Skeletal muscle satellite cell (primary cell): ENCODE measurements around the gene SPRR4.

Experiments used
- H3K27me3 ChIP-seq: 2 replicates; pipeline ENCODE4 v1.7.0; 2013; ENCODE audit warnings: low read length; ENCODE audit not compliant: control insufficient read depth, insufficient read depth
- H3K36me3 ChIP-seq: 2 replicates; pipeline ENCODE4 v1.7.0; 2013; ENCODE audit warnings: mild to moderate bottlenecking, control low read depth, low read length; ENCODE audit not compliant: insufficient read depth
- H3K4me1 ChIP-seq: 2 replicates; pipeline ENCODE4 v1.7.0; 2013; ENCODE audit warnings: low read length; ENCODE audit not compliant: control insufficient read depth, insufficient read depth
- H3K4me2 ChIP-seq: 2 replicates; pipeline ENCODE4 v1.7.0; 2013; ENCODE audit warnings: mild to moderate bottlenecking, low read length
- H3K4me3 ChIP-seq: 2 replicates; pipeline ENCODE4 v1.7.0; 2013; ENCODE audit warnings: low read length
- H3K9ac ChIP-seq: 2 replicates; pipeline ENCODE4 v1.7.0; 2013; ENCODE audit warnings: mild to moderate bottlenecking, low read depth, low read length, moderate library complexity
- H3K9me3 ChIP-seq: replicated peaks from 2 replicates; pipeline ENCODE4 v1.7.0; 2013; ENCODE audit warnings: mild to moderate bottlenecking, control low read depth, low read length

SPRR4 gene

GRCh38 chr1:152951711-152952110 lies 18.7 kb upstream of the SPRR4 start:
- H3K9ac ChIP-seq = no peak overlapping the region
- no peak overlapping the region for H3K4me3 ChIP-seq
- no peaks in the 10 kb centered on the region for H3K4me1 ChIP-seq

GRCh38 chr1:152953761-152954160 lies 16.7 kb upstream of the SPRR4 start:
- H3K9me3 ChIP-seq = no peaks in the 10 kb centered on the region
- H3K9ac ChIP-seq = no peak overlapping the region
- H3K4me2 ChIP-seq = no peak overlapping the region
- H3K27me3 ChIP-seq = no peaks in the 10 kb centered on the region
- H3K4me1 ChIP-seq = no peaks in the 10 kb centered on the region
- no peak overlapping the region for H3K4me3 ChIP-seq
- no peaks in the 10 kb centered on the region for H3K36me3 ChIP-seq

More at GRCh38 chr1:152951711-152952110, 18.7 kb upstream of the SPRR4 start:
- Histone ChIP-seq H3K4me2 (no peak overlapping the region), H3K27me3 (no peaks in the 10 kb centered on the region), H3K36me3 (no peaks in the 10 kb centered on the region), H3K9me3 (no peaks in the 10 kb centered on the region)

GRCh38 chr1:152954436-152954835 lies 16.0 kb upstream of the SPRR4 start:
- no peaks in the 10 kb centered on the region for H3K9me3 ChIP-seq
- H3K27me3 ChIP-seq = no peaks in the 10 kb centered on the region
- no peaks in the 10 kb centered on the region for H3K36me3 ChIP-seq
- no peaks in the 10 kb centered on the region for H3K4me1 ChIP-seq
- no peak overlapping the region for H3K4me2 ChIP-seq
- H3K4me3 ChIP-seq = no peak overlapping the region
- H3K9ac ChIP-seq = no peak overlapping the region

GRCh38 chr1:152957561-152957960 lies 12.9 kb upstream of the SPRR4 start:
- Histone ChIP-seq H3K36me3 (no peaks in the 10 kb centered on the region), H3K9ac (no peak overlapping the region), H3K9me3 (no peaks in the 10 kb centered on the region), H3K4me3 (no peak overlapping the region), H3K4me2 (no peak overlapping the region), H3K27me3 (no peaks in the 10 kb centered on the region), H3K4me1 (no peaks in the 10 kb centered on the region)

DNA sequence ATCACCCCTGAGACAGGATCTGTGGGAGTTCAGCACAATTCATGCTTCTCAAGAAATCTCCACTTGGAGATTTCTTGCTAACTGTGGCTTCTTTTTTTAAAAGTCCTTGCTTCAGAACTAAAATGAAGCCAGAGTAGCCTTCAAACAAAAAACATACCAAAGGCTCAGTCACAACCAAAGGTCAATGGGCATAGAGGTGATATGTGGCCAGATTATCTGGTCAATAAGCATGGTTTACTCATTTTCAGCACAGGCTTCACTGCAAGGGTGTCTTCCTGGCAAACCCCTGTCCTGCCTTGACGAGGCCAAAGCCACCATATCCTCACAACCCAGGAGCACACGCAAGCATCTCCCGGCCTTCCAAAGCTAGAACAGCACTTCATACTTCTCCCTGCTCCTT lies 11.2 kb upstream of the SPRR4 start:
- Histone ChIP-seq H3K4me2 (no peak overlapping the region), H3K9me3 (no peaks in the 10 kb centered on the region), H3K4me1 (no peaks in the 10 kb centered on the region), H3K27me3 (no peaks in the 10 kb centered on the region), H3K4me3 (no peak overlapping the region), H3K9ac (no peak overlapping the region), H3K36me3 (no peaks in the 10 kb centered on the region)

DNA sequence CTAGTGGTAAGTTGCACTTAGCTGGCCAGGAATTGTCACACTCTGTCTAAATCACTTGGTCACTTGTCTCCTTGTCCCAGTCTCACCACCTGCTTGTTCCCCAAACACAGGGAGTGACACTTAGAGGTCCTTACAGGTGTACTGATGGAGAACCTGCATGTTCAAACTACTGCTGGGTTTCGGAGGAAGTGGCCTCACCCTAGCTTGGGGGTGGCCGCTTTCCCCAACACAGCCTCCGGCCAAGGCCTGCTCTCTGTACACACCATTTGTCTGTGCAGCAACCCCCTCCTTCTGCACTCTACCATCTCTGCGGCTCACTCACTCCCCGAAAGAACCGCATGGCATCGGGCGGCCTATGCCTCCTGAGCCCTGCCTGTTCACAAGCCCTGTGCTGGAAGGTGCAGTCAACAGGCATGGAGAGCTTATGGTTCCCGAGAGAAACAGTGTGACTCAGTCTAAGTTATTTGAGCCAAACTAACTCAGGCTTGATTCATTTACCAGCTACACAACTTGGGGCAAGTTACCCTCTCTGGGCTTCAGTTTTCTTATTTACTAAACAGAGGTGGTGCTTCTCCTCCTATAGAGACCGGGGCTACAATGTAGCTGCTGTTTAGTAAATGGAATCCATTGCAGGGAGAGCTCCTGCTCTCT lies 10.5 kb upstream of the SPRR4 start:
- H3K27me3 ChIP-seq = no peaks in the 10 kb centered on the region
- H3K36me3 ChIP-seq = no peaks in the 10 kb centered on the region
- H3K4me1 ChIP-seq = no peaks in the 10 kb centered on the region
- H3K9me3 ChIP-seq = no peaks in the 10 kb centered on the region
- no peak overlapping the region for H3K9ac ChIP-seq
- H3K4me3 ChIP-seq = no peak overlapping the region
- H3K4me2 ChIP-seq = no peak overlapping the region

GRCh38 chr1:152960452-152961044 lies 9.9 kb upstream of the SPRR4 start:
- Histone ChIP-seq H3K27me3 (no peaks in the 10 kb centered on the region), H3K9ac (no peak overlapping the region), H3K36me3 (no peaks in the 10 kb centered on the region), H3K4me1 (no peaks in the 10 kb centered on the region), H3K4me2 (no peak overlapping the region), H3K9me3 (no peaks in the 10 kb centered on the region), H3K4me3 (no peak overlapping the region)

- no peak overlapping the region for H3K4me3 ChIP-seq
- no peaks in the 10 kb centered on the region for H3K36me3 ChIP-seq
- H3K27me3 ChIP-seq = no peaks in the 10 kb centered on the region
- no peaks in the 10 kb centered on the region for H3K9me3 ChIP-seq
- no peaks in the 10 kb centered on the region for H3K4me1 ChIP-seq
- no peak overlapping the region for H3K4me2 ChIP-seq
- H3K9ac ChIP-seq = no peak overlapping the region
Measured at GRCh38 chr1:152961226-152961891, 9.1 kb upstream of the SPRR4 start.

DNA sequence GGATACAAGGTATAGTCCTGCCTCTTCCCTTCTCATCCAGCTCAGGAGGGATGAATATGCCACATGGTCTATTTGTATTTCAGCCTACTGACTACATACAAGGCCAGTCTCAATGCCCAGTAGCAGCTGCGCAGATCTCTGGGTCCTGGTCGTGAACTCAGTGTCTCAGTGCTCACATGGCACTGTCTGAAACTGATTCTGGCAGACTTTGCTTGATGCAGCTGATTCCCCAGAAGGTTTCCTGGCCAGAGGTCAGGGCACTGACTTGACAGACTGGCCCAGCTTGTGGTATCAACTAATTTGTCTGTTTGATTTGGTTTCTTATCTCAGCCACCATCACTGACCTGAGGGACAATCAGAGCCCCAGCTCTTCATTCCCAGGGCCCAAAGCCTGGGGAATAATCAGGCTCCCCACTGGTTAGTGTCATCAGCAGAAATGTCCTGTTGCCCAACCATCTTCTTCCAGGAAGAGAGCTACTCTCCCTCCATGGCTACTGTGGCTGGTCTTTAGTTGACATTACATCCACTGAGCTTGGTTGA lies 7.5 kb upstream of the SPRR4 start:
- no peaks in the 10 kb centered on the region for H3K36me3 ChIP-seq
- no peaks in the 10 kb centered on the region for H3K27me3 ChIP-seq
- no peaks in the 10 kb centered on the region for H3K4me1 ChIP-seq
- no peak overlapping the region for H3K4me3 ChIP-seq
- no peak overlapping the region for H3K9ac ChIP-seq
- H3K9me3 ChIP-seq = no peaks in the 10 kb centered on the region
- H3K4me2 ChIP-seq = no peak overlapping the region

DNA sequence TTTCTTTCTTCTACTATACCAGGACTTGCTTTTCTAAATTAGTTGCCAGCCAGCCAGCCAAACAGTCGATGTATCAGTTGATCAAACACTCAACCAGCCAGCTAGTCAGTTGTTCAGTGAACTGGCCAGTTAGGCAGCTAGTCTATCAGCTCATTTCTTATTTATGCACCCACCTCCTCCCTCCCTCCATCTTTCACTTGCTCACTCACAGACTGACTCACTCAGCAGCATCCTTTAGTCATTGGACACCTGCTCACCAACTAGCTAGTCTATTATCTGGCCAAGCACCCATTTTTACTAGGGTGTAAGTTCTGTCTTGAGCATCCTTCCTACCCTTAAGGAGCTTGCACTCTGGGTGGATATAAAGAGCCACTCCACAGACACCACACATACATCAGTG lies 5.9 kb upstream of the SPRR4 start:
- H3K4me2 ChIP-seq = no peak overlapping the region
- no peak overlapping the region for H3K4me3 ChIP-seq
- H3K27me3 ChIP-seq = no peaks in the 10 kb centered on the region
- no peaks in the 10 kb centered on the region for H3K9me3 ChIP-seq
- no peak overlapping the region for H3K9ac ChIP-seq
- no peaks in the 10 kb centered on the region for H3K36me3 ChIP-seq
- no peaks in the 10 kb centered on the region for H3K4me1 ChIP-seq

DNA sequence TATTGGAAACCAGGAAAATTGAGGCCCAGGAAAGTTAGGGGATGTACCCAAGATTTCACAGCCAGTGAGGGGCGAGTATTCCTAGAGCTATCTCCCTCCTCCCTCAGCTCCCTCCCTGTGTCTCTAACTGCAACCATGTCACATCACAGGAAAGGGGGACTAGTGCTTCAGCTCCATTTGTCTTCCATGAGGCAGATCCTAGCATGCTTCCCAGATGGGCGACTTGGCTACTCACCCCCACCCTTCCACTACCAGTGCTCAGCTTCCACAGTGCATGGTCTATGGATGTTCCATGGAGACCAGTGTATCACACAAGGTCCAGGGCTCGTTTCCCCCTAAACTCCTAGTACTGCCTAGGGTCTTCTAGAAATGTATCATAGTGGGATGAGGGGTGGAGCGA lies 4.6 kb upstream of the SPRR4 start:
- H3K9me3 ChIP-seq = no peaks in the 10 kb centered on the region
- no peaks in the 10 kb centered on the region for H3K4me1 ChIP-seq
- no peak overlapping the region for H3K4me3 ChIP-seq
- H3K27me3 ChIP-seq = no peaks in the 10 kb centered on the region
- no peaks in the 10 kb centered on the region for H3K36me3 ChIP-seq
- H3K4me2 ChIP-seq = no peak overlapping the region
- no peak overlapping the region for H3K9ac ChIP-seq
